GM23248 (cell line): ENCODE measurements around the gene MEF2A.

Experiments
- EZH2 ChIP-seq: fragments of 200-600 bp; sonication (generic); IDR thresholded peaks from 2 replicates; pipeline ENCODE4 v1.6.1; 2018; ENCODE audit warnings: antibody characterized with exemption, mild to moderate bottlenecking; ENCODE audit not compliant: insufficient read depth, poor library complexity, severe bottlenecking
- EZH2phosphoT487 ChIP-seq: fragments of 200-600 bp; sonication (generic); IDR thresholded peaks from 2 replicates; pipeline ENCODE4 v1.6.1; 2018; ENCODE audit warnings: antibody characterized with exemption, moderate library complexity, mild to moderate bottlenecking, low read depth; ENCODE audit not compliant: insufficient read depth

DNA sequence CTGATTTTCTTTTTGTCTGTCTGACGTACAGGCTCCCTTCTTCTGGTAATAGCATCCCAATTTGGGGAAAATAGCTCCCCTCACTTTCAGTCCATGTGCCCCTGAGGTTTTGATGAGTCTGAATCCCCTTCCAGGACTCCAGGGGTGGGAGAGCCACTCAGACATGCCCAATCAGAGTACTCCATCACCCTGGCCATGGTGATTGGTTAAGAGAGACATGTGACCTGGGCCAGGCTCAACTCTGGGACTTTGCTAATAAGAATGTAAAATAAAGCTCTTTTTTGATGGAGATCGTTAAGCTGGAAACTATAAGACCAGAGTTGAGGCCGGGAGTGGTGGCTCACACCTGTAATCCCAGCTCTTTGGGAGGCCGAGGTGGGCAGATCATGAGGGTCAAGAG is 9.2 kb upstream of the MEF2A start:
- TF ChIP-seq EZH2: no peak
- no peak for TF ChIP-seq EZH2phosphoT487
